ENCODE results near the gene LHFPL2.

DNA sequence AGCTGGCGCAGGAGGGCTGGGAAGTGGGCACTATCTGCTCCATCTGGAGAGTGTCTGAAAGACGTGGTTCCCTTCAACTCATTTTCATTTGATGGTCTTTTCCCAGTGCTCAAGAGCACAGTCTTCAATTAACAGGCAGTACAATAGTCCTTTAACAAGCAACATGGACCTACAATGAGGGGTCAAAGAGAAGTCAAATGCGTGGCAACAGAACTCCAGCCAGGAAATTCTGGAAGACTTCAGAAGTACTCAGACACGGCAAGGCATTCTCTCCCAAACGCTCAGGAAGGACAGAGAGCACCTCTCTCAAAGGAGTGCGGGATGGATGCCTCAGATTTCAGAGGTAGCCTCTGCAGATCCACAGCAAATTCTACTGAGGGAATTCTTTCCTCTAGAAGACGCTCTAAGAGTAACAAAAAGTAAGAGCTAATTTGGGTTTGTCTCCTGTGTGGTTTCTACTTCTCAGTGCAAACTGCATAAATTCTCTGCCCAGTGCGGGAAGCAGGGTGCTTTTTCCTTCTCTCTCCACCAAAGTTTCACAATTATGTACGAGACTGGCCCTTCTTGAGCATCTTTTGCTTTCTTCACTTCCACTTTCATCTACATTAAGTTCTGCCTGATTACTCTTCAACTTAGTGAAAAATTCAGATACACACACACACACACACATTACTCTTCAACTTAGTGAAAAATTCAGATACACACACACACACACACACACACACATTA lies 56.4 kb downstream of the LHFPL2 start:
- TF ChIP-seq, protein P1, sequence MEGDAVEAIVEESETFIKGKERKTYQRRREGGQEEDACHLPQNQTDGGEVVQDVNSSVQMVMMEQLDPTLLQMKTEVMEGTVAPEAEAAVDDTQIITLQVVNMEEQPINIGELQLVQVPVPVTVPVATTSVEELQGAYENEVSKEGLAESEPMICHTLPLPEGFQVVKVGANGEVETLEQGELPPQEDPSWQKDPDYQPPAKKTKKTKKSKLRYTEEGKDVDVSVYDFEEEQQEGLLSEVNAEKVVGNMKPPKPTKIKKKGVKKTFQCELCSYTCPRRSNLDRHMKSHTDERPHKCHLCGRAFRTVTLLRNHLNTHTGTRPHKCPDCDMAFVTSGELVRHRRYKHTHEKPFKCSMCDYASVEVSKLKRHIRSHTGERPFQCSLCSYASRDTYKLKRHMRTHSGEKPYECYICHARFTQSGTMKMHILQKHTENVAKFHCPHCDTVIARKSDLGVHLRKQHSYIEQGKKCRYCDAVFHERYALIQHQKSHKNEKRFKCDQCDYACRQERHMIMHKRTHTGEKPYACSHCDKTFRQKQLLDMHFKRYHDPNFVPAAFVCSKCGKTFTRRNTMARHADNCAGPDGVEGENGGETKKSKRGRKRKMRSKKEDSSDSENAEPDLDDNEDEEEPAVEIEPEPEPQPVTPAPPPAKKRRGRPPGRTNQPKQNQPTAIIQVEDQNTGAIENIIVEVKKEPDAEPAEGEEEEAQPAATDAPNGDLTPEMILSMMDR (IDR thresholded peaks at IDR 0.05): no peak
- no peak for TF ChIP-seq POLR2A (IDR thresholded peaks at IDR 0.05)

Measured in uterus (tissue), 2 donors.